HG02938 (cell line): Measurements from ENCODE around the gene SMAD9.

ENCODE experiments used
- ATAC-seq: cut with Tn5 transposase; IDR thresholded peaks from one replicate; pipeline ENCODE4 v1.9.1; 2021; ENCODE audit warnings: mild to moderate bottlenecking, moderate library complexity; ENCODE audit not compliant: unreplicated experiment

Gene SMAD9

GRCh38 chr13:36818804-36819738, 101.0 kb downstream of the SMAD9 start, which contains the start of gene RFXAP:
Gene RFXAP (plus strand): TSS chr13:36819222. CDS start chr13:36819358, 136 bp downstream.
- ATAC-seq, result peak; percentile 71

- ATAC-seq, result peak; percentile 3
Measured at GRCh38 chr13:36817996-36818803, 101.8 kb downstream of the SMAD9 start.

- no peak for ATAC-seq
Measured at GRCh38 chr13:36815062-36815461, 105.0 kb downstream of the SMAD9 start.

- no peak for ATAC-seq
Measured at GRCh38 chr13:36814465-36814864, 105.6 kb downstream of the SMAD9 start.

GRCh38 chr13:36813225-36813624, 106.8 kb downstream of the SMAD9 start:
- ATAC-seq, result no peak

GRCh38 chr13:36807616-36808015, 112.4 kb downstream of the SMAD9 start:
- no peak for ATAC-seq

- ATAC-seq, result no peak
Measured at GRCh38 chr13:36806102-36806501, 113.9 kb downstream of the SMAD9 start.

- ATAC-seq, result no peak
Measured at GRCh38 chr13:36804588-36804987, 115.5 kb downstream of the SMAD9 start.

- ATAC-seq, result no peak
Measured at GRCh38 chr13:36801035-36801434, 119.0 kb downstream of the SMAD9 start.

- no peak for ATAC-seq
Measured at GRCh38 chr13:36796052-36796451, 124.0 kb downstream of the SMAD9 start.

- no peak for ATAC-seq
Measured at GRCh38 chr13:36795463-36795862, 124.6 kb downstream of the SMAD9 start.
